ENCODE data around the gene TP53BP1.

DNA sequence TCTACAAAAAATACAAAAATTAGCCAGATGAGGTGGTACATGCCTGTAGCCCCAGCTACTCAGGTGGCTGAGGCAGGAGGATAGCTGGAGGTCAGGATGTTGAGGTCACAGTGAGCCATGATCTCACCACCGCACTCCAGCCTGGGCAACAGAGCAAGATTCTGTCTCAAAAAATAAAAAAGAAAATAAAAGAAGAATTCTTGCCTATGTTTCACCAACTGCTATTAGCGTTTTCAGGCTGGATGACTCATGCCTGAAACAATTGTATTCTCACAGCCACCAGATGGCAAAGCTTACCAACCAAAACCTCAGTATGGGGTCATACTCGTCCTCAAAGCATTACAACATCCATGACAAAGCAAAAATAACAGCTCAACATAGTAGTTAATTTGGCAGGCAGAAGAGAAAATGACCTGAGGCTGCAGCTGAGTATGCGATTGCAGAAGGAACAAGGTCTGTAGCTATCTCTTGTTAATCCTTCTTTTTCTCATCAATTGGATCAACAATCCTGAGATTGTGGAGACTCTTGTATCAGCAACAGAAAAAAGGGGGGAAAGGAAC is 52.2 kb downstream of the TP53BP1 start:
- TF ChIP-seq, protein P1, sequence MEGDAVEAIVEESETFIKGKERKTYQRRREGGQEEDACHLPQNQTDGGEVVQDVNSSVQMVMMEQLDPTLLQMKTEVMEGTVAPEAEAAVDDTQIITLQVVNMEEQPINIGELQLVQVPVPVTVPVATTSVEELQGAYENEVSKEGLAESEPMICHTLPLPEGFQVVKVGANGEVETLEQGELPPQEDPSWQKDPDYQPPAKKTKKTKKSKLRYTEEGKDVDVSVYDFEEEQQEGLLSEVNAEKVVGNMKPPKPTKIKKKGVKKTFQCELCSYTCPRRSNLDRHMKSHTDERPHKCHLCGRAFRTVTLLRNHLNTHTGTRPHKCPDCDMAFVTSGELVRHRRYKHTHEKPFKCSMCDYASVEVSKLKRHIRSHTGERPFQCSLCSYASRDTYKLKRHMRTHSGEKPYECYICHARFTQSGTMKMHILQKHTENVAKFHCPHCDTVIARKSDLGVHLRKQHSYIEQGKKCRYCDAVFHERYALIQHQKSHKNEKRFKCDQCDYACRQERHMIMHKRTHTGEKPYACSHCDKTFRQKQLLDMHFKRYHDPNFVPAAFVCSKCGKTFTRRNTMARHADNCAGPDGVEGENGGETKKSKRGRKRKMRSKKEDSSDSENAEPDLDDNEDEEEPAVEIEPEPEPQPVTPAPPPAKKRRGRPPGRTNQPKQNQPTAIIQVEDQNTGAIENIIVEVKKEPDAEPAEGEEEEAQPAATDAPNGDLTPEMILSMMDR (conservative IDR thresholded peaks at IDR 0.05; ENCODE audit: low read length), result peak; percentile 61
- no peak for TF ChIP-seq EZH2phosphoT487 (IDR thresholded peaks at IDR 0.05; ENCODE audit: borderline replicate concordance)
